ENCODE data around the gene GRK3.
"Not testable (repeated sequence)": the region's sequence is repeated elsewhere in the genome, so short reads cannot be mapped to it uniquely, and the experiment has no call there.

Gene GRK3

DNA sequence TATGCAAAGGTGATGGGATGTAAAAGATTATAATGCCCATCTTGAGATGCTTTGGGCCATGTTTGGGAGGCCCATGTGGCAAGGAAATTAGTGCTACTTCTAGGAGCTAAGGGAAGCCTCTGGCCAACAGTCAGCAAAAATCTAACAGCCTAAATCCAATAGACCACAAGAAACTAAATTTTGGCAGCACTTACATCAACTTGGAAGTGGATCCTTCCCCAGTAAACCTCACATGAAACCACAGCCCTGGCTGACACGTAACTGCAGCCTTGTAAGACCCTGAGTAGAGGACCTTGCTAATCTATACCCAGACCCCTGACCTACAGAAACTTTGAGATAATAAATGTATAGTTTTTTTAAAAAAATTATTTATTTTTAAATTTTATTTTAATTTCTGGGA lies 13.1 kb upstream of the GRK3 start:
- no peak for DNase-seq (ENCODE audit: low read depth in 2 of 2)

- DNase-seq (ENCODE audit: low read depth in 2 of 2): not testable (repeated sequence)
These were observed 12.1 kb upstream of the GRK3 start for GRCh38 chr22:25552405-25552804.

GRCh38 chr22:25553131-25553530 lies 11.3 kb upstream of the GRK3 start:
- no peak for DNase-seq (ENCODE audit: low read depth in 2 of 2)

GRCh38 chr22:25554238-25554671 lies 10.2 kb upstream of the GRK3 start:
- no peak for DNase-seq (ENCODE audit: low read depth in 2 of 2)

DNA sequence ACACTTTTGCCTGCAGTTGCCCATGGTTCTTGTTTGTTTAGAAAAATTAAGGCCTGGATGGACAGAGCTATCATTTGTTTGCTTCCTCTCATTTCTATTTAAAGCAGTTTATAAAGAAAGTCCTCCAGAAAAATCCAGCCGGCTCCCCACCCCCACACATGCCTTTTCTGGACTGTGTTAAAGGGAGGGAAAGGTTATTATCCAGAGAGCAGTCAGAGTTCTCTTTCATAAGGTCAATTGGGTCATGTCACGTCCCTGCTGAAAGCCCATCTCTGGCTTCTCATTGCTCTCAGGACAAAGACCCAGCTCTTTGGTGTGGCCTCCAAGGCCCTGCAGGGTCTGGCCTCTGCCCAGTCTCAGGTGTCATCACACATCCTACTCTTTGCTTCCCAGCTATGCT lies 9.8 kb upstream of the GRK3 start:
- DNase-seq (ENCODE audit: low read depth in 2 of 2): no peak

- DNase-seq (ENCODE audit: low read depth in 2 of 2): no peak
These were observed 8.9 kb upstream of the GRK3 start for GRCh38 chr22:25555586-25555985.

GRCh38 chr22:25557218-25557617 lies 7.3 kb upstream of the GRK3 start:
- DNase-seq (ENCODE audit: low read depth in 2 of 2): no peak

DNA sequence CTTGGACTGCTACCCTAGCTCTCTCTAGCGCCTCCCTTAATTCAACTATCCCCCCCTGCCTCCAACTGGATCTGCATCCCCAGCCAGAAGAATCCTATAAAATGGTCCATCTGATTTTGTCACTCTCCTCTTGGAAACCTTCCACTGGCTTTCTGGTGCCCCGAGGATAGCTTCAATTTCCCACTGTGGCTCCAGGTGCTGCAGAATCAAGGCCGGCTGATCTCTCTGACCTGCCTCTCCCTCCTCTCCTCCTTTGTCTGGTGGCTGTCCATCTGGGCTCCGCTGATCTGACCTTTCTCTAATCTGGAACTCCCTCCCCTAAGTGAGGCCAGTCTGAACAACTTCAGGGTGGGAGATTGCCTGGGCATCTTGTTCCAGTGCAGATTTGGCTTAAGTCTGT lies 6.1 kb upstream of the GRK3 start:
- DNase-seq (ENCODE audit: low read depth in 2 of 2): no peak

DNA sequence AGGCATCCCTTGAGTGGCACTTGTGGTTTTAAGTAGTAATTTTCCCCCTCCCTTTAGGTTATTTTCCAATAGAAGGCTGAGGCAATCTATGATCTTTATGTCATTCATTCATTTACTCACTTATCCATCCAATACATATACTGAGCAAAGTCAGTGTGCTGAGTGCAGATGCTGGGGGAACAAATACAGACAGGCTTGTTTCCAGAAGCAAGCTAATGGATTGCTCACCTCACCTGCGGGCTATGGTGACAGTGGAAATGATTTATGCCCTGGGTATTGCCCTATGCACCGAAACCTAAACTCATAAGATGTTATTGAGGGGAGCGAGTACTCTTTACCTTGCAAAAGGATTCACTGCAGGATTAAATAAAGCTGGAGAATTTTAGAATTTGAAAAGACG lies 4.6 kb upstream of the GRK3 start:
- not testable (repeated sequence) for DNase-seq (ENCODE audit: low read depth in 2 of 2)

GRCh38 chr22:25561182-25561581 lies 3.3 kb upstream of the GRK3 start:
- DNase-seq (ENCODE audit: low read depth in 2 of 2): not testable (repeated sequence)

- DNase-seq (ENCODE audit: low read depth in 2 of 2): not testable (repeated sequence)
These were observed 2.5 kb upstream of the GRK3 start for GRCh38 chr22:25561927-25562326.

DNA sequence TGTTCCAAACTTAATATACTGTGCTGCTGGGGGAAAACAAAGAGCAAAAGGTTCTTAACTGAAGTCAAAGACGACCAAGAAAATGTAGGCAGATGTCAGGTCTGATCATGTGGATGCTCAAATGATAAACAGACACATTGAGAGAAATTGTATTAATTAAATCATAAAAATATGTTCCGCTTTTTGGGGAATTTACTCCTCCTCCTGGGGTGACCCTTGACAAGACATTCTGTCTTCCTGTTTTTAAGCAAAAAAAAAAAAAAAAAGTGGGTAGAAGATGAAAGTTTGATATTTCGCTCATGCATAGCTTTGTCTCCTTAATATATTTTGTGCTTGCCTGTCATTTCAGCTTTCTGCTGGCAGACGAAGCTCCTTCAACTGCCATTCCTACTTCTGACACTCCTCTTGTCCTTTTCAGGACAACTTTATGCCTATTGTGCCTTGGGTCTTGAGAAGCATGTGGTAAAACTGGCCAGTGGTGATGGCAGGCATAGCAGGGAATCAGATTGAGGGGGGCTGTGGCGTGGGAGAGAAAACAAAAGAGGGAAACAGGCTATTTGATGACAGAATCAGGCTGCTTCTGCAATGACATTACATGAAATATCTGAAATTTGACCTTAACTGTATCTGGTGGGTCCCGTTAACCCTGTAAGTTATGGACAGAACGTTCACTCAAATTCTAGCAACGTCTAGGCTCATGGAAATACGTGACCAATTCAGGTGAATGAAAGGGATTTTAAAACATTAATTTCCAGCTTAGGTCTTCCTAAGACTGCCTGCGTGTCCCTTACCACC lies 1.3 kb upstream of the GRK3 start:
- DNase-seq (ENCODE audit: low read depth in 2 of 2): not testable (repeated sequence)

DNA sequence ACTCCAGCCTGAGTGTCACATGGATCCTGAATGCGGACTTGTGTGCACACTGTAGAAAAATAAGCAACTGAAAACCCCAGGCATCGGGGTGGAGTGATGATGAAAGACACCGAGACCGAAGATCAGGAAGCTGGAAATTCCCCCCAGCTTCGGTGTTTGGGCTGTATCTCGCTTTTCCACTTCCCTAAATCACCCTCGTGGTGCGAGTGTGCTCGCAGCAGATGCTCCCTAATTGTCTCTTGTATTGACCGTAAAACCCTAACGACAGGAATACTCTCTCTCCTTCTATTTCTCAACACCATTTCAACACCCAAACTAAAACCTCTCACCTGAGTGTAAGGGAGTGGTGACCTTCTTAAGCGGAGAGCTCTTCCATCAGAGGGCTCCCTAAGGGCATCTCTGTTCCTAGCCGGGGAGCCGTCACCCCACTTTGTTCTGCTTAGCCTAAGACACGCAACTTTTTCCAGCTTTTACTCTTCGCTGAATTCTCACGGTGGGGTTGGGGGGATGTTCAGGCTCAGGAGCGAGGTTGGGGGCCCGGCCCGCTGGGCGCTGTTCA lies 635 bp upstream of the GRK3 start:
- no peak for DNase-seq (ENCODE audit: low read depth in 2 of 2)

- no peak for DNase-seq (ENCODE audit: low read depth in 2 of 2)
These were observed 653 bp downstream of the GRK3 start for GRCh38 chr22:25564979-25565677.

DNA sequence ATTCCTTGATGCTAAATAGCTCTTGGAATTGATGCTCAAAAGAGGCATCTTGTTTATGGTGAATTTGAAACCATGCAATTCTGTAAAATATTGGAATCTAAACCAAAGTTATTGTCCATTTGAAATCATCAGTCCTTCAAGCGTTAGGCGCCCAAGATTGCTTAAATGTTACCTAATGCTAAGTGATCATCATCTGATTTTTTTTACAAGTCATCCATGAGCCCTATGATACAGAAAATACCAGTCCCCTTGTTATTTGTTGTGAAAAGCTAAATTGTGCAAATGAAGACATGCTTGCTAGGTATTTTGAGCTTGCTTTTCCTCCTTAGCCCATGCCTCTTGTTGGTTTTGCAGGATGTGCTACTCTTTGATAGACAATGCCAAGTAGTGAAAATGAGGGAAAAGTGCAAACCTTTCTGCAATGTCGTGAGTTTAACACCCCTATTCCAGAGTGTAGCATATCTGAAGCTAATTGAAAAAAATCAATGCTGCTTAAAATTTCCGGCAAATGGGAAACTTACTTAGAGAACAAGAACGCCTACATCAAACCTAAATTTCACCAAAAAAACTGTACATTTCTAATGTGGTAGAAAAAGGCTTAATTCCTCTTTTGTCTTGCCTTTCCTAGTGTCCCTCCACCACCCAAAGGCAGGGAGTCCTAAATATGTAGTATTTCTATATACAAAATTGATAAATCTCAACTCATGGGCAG lies 1.9 kb downstream of the GRK3 start:
- DNase-seq (ENCODE audit: low read depth in 2 of 2): no peak

GRCh38 chr22:25566898-25567235 lies 2.4 kb downstream of the GRK3 start:
- DNase-seq (ENCODE audit: low read depth in 2 of 2): no peak

DNA sequence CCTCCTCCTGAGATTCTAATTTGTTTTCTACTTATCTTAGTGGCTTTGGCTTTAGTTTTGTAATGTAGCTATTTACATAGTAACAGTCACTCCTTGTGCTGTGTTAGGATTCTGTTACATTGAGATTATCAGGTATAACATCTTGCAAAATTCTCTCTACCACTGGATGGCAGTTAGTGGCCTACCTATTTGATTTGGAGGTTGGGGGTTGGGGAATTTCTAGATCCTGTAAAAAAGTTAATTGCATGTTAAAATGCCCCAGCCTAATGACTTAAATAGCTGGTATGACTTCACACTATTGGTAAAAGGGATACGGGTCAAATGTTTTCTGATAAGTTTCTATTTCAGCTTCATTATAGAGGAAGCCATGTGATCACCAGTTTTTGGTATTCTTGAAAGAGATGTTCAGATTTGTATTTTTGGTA lies 2.8 kb downstream of the GRK3 start:
- DNase-seq (ENCODE audit: low read depth in 2 of 2): no peak

GRCh38 chr22:25568066-25568465 lies 3.6 kb downstream of the GRK3 start:
- DNase-seq (ENCODE audit: low read depth in 2 of 2): not testable (repeated sequence)

DNA sequence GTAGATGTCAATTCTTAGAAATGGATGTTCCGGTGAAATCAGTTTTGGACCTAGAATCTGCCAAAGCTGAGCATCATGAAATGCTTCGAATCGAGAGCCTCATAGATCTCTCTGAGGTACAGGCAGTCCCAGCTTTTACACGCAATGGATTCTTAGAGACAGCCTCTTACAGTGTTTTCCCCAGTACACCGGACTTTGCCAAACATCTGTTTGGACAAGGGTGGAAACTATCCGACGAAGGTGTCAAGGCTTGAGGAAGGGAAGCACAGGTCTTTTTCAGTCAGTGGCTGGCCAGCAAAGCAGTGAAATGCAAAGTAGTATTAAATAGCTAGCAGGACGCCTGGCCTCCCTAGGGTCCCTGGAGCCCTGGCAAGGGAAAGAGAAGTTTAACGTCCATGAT lies 4.9 kb downstream of the GRK3 start:
- no peak for DNase-seq (ENCODE audit: low read depth in 2 of 2)

DNA sequence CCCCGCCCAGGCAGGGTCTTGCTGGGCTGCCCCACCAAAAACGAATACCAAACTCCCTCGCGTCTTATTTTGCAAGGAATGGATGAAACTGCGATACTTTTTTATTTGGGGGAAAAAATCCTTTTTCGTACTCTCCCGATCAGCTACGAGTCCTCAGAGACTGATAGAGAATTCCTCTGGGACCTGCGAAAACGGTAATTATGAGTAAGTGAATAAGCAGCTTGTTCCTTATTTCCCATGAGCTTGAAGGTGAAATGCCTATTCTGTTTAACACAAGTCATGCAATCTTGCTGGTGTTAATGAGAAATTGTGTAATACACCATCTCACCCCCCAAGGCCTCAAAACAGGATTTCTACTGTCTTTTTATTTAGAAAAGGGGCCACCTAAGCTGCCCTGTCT lies 5.5 kb downstream of the GRK3 start:
- DNase-seq (ENCODE audit: low read depth in 2 of 2): no peak

DNA sequence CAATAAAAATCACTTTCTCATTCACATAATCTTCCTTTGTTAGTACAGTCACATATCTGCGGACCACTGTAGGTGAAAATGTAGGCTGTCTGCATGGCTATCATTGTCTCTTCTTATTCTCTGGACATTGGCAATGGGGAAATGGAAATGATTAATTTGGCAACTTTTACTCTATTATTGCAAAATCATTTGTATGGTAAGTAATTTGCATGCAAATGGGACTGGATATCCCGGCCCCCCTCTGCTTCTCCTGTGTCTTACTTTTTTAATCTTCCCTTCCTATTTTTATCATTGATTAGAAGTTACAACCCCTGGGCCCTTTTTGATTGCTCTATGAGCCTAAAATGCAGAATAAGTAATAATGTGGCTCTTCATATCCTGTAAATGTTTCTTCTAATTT lies 6.0 kb downstream of the GRK3 start:
- no peak for DNase-seq (ENCODE audit: low read depth in 2 of 2)

GRCh38 chr22:25571969-25572707 lies 7.7 kb downstream of the GRK3 start:
- not testable (repeated sequence) for DNase-seq (ENCODE audit: low read depth in 2 of 2)
